K562 (cell line): ENCODE measurements around the gene AFF2. TPM values are rescaled to one million over a fixed set of nuclear protein-coding genes. Genes with fewer than 3 reads are reported as not detected.

ENCODE experiments used
- ATAC-seq: fragments of 200-7000 bp; cut with Tn5 transposase; 3 replicates; pipeline ENCODE4 v1.9.1; 2020; ENCODE audit warnings: moderate library complexity
- BruUV-seq: library from RNA; stranded (reverse); fragments of 400-500 nt; replicated peaks from 2 replicates; lab custom pipeline; 2021; lab: Mats Ljungman, UMichigan
- CTCF ChIA-PET: fragments of 300-600 bp; formaldehyde crosslinking; extraction: SDS; loops from one replicate; lab custom pipeline; 2021; ENCODE audit warnings: low intra/inter-chr PET ratio; lab: Yijun Ruan, JAX
- POLR2A ChIA-PET: fragments of 300-600, 350-650 bp; sonication (Branson Sonifier 250); formaldehyde crosslinking; extraction: SDS; loops from one replicate; lab custom pipeline; 2021; ENCODE audit warnings: antibody characterized with exemption, inconsistent platforms; lab: Yijun Ruan, JAX
- DNase-seq, 4 experiments: peaks; one replicate each; pipeline versions ENCODE4 v3.0.0 to v3.0.0-alpha.2; 2011 to 2018; ENCODE audit warnings: low spot score in 3 of 4, mixed read lengths in 3 of 4; ENCODE audit errors: extremely low read depth in 1 of 4
- FAIRE-seq: peaks from 2 replicates; lab custom pipeline; 2011; peaks lifted over from hg19 to GRCh38; lab: Jason Lieb, UNC
- H2AFZ ChIP-seq: 2 replicates; pipeline ENCODE4 v1.6.0; 2011; ENCODE audit warnings: low read depth, low read length, control low read depth, inconsistent platforms
- H3K27ac ChIP-seq: fragments of 200-600 bp; 3 replicates; pipeline ENCODE4 v1.8.0; 2011; ENCODE audit warnings: low read depth, mild to moderate bottlenecking, control low read depth, inconsistent platforms, low read length, moderate library complexity, mixed read lengths; ENCODE audit errors: extremely low read depth
- H3K27me3 ChIP-seq, 2 experiments: fragments of 300-600 bp in 1 of 2; 2 replicates in 1 of 2; 3 replicates in 1 of 2; pipeline versions ENCODE4 v1.6.0 to v1.8.0; 2011; ENCODE audit warnings: inconsistent platforms in 2 of 2, low read length in 2 of 2, mild to moderate bottlenecking in 1 of 2, mixed read lengths in 1 of 2, moderate library complexity in 1 of 2; ENCODE audit not compliant: control insufficient read depth in 2 of 2, insufficient read depth in 2 of 2
- H3K36me3 ChIP-seq: fragments of 300-600 bp; 3 replicates; pipeline ENCODE4 v1.8.0; 2011; ENCODE audit warnings: mild to moderate bottlenecking, low read length, inconsistent platforms; ENCODE audit not compliant: control insufficient read depth, insufficient read depth
- H3K4me1 ChIP-seq, 2 experiments: fragments of 200-600 bp in 1 of 2; replicated peaks in 1 of 2; 2 replicates in 1 of 2; 3 replicates in 1 of 2; pipeline versions ENCODE4 v1.5.1 to v1.8.0; 2011; ENCODE audit warnings: inconsistent platforms in 2 of 2, low read length in 2 of 2, mild to moderate bottlenecking in 1 of 2, mixed read lengths in 1 of 2, moderate library complexity in 1 of 2; ENCODE audit not compliant: control insufficient read depth in 2 of 2, insufficient read depth in 2 of 2
- H3K4me2 ChIP-seq: 2 replicates; pipeline ENCODE4 v1.6.1; 2011; ENCODE audit warnings: low read length, control low read depth, inconsistent platforms, mixed read lengths; ENCODE audit not compliant: insufficient read depth
- H3K4me3 ChIP-seq: fragments of 200-600 bp; sonication (generic), shearing (Covaris generic); 2 replicates; pipeline ENCODE4 v1.5.1; 2016; ENCODE audit warnings: control low read depth, inconsistent platforms
- H3K79me2 ChIP-seq: fragments of 200-600 bp; 3 replicates; pipeline ENCODE4 v1.8.0; 2011; ENCODE audit warnings: low read length, inconsistent platforms; ENCODE audit not compliant: control insufficient read depth, insufficient read depth
- H3K9ac ChIP-seq, 2 experiments: 2 replicates each; pipeline versions ENCODE4 v1.6.0 to v1.6.1; 2011; ENCODE audit warnings: low read depth in 2 of 2, low read length in 2 of 2, control low read depth in 1 of 2, inconsistent platforms in 1 of 2, mild to moderate bottlenecking in 1 of 2, mixed read lengths in 1 of 2; ENCODE audit not compliant: insufficient read depth in 1 of 2
- H3K9me1 ChIP-seq: one replicate; pipeline ENCODE4 v1.6.0; 2011; ENCODE audit warnings: inconsistent platforms, mild to moderate bottlenecking, low read length, moderate library complexity; ENCODE audit not compliant: control insufficient read depth, insufficient read depth
- H3K9me3 ChIP-seq: replicated peaks from 2 replicates; pipeline ENCODE4 v1.5.1; 2011; ENCODE audit warnings: low read depth, low read length, inconsistent platforms; ENCODE audit not compliant: control insufficient read depth, insufficient read depth
- H4K20me1 ChIP-seq: replicated peaks from 2 replicates; pipeline ENCODE4 v1.6.1; 2011; ENCODE audit warnings: low read length, inconsistent platforms, mixed read lengths; ENCODE audit not compliant: control insufficient read depth, insufficient read depth
- CEBPG ChIP-seq, 3 experiments: fragments of 200-800 bp in 1 of 3; sonication (Bioruptor generic) in 1 of 3; sonication (generic) in 1 of 3; formaldehyde crosslinking in 1 of 3; IDR thresholded peaks in 2 of 3; conservative IDR thresholded peaks in 1 of 3; 2 replicates each; pipeline versions ENCODE4 v1.6.1 to v1.8.0; 2016 to 2022; ENCODE audit warnings: missing compliant biosample characterization in 2 of 3, missing genetic modification characterization in 2 of 3, mild to moderate bottlenecking in 1 of 3, missing genetic modification reagents in 1 of 3
- HDAC8 ChIP-seq: fragments of 450-650 bp; IDR thresholded peaks from 2 replicates; pipeline ENCODE4 v1.6.1; 2016; ENCODE audit warnings: mild to moderate bottlenecking, missing genetic modification characterization, moderate library complexity, missing compliant biosample characterization
- HIVEP1 ChIP-seq: fragments of 250-450 bp; sonication (Bioruptor Pico); IDR thresholded peaks from 2 replicates; pipeline ENCODE4 v1.4.0; 2020; ENCODE audit warnings: mild to moderate bottlenecking
- KDM5B ChIP-seq: fragments of 200-600 bp; sonication (generic); IDR thresholded peaks from 2 replicates; pipeline ENCODE4 v1.6.1; 2012; ENCODE audit warnings: low read depth, mild to moderate bottlenecking, moderate library complexity, low read length, control low read depth, inconsistent platforms; ENCODE audit not compliant: insufficient replicate concordance
- MYC ChIP-seq, 2 experiments: fragments of 250-450 bp in 1 of 2; sonication (Bioruptor Pico) in 1 of 2; IDR thresholded peaks; 2 replicates each; pipeline versions ENCODE4 v1.5.1 to v1.6.1; 2012 to 2021; ENCODE audit warnings: low read depth in 2 of 2, borderline replicate concordance in 1 of 2, improper control_type of control experiment in 1 of 2, low read length in 1 of 2, mild to moderate bottlenecking in 1 of 2, moderate library complexity in 1 of 2
- PHF21A ChIP-seq: fragments of 450-650 bp; IDR thresholded peaks from 2 replicates; pipeline ENCODE4 v1.6.1; 2017; ENCODE audit warnings: low read depth, borderline replicate concordance
- SAFB ChIP-seq: fragments of 200-400 bp; formaldehyde crosslinking; IDR thresholded peaks from 2 replicates; pipeline ENCODE4 v1.6.1; 2017; ENCODE audit warnings: low read depth, low read length, borderline replicate concordance
- TAL1 ChIP-seq: fragments of 450-650 bp; IDR thresholded peaks from 2 replicates; pipeline ENCODE4 v1.6.1; 2016; ENCODE audit warnings: mild to moderate bottlenecking
- ZNF124 ChIP-seq: sonication (generic); formaldehyde crosslinking; IDR thresholded peaks from 2 replicates; pipeline ENCODE4 v1.8.1; 2022; ENCODE audit warnings: missing genetic modification reagents
- ZNF764 ChIP-seq: fragments of 250-450 bp; sonication (Bioruptor Pico); IDR thresholded peaks from 2 replicates; pipeline ENCODE4 v1.4.0; 2020; ENCODE audit warnings: low read depth, mild to moderate bottlenecking, moderate library complexity
- ZNF79 ChIP-seq: fragments of 250-450 bp; sonication (Bioruptor Pico); IDR thresholded peaks from 2 replicates; pipeline ENCODE4 v1.4.0; 2020; ENCODE audit warnings: low read depth, mild to moderate bottlenecking, moderate library complexity
- WGBS: fragments of 100-300 bp; shearing (Covaris generic); methylation state at CpG from one replicate; pipeline ENCODE4 v1.1.6; 2016; ENCODE audit warnings: low coverage, mixed read lengths; ENCODE audit not compliant: insufficient coverage; ENCODE audit errors: missing lambda C conversion rate; 5-methylcytosine and 5-hydroxymethylcytosine counted together
- in situ Hi-C: fragments of 300-500 bp; cut with MboI; formaldehyde crosslinking; loops from 4 replicates; pipeline ENCODE4 v1.15.0; 2018; ENCODE audit warnings: inconsistent platforms, mixed read lengths
- intact Hi-C: fragments of 100-400 bp; cut with micrococcal nuclease; formaldehyde crosslinking; loops from 2 replicates; pipeline ENCODE4 v1.14.2; 2022
- polyA plus RNA-seq, 8 experiments: library from polyadenylated mRNA; depleted of rRNA in 4 of 8; stranded (reverse) in 5 of 8; unstranded in 3 of 8; fragments of >200 nt; fragmentation: Nextera tagmentation in 2 of 8; fragmentation: Illumina TruSeq in 1 of 8; extraction: Ambion mirVana in 2 of 8; extraction: Trizol in 1 of 8; gene quantifications; 2 replicates each; pipeline versions ENCODE4 v1.2.1 to v1.2.3, GENCODE V29; 2011 to 2014; ENCODE audit warnings: inconsistent platforms in 1 of 8, missing spikeins in 1 of 8
- total RNA-seq, 7 experiments: library from RNA; depleted of rRNA in 6 of 7; stranded (reverse); fragments of >200 nt in 6 of 7; fragmentation: Illumina TruSeq in 2 of 7; extraction: Trizol in 2 of 7; gene quantifications; 2 replicates each; pipeline versions ENCODE4 v1.2.1 to v1.2.3, GENCODE V29; 2011 to 2021; ENCODE audit warnings: low replicate concordance in 1 of 7
- TF ChIP-seq, protein P1 (sequence below): fragments of 450-650 bp; IDR thresholded peaks from 2 replicates; pipeline ENCODE4 v1.6.1; 2016; ENCODE audit warnings: borderline replicate concordance
- TF ChIP-seq, protein P2 (sequence below): sonication (generic); formaldehyde crosslinking; IDR thresholded peaks from 2 replicates; pipeline ENCODE4 v1.8.0; 2022; ENCODE audit warnings: missing genetic modification reagents, mild to moderate bottlenecking, borderline replicate concordance

The AFF2 gene
- total and polyA plus RNA-seq, 9 of the 15 experiments (the other 6 are each of a cell fraction or from before 2014, with no cell fraction given): 0.01 to 0.20 (median 0.07) TPM

DNA sequence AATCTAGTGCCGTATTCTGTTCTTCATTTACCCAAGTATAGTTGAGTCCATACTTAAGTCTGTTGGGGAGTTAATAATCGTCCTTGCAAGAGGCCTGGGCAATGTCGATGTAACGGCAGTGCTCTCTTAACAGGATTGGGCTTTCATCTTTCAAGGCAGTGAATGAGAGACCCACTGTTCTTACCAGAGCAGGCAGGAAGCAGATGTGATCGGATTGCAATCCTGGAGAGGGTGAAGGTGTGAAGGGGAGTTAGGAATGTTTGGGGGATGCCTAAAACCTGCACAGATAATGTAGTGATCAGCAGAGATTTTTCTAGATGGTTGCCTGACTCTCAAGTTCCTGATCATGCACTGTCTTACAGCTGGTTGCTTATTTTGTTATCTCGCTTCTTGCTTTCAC is 308.4 kb downstream of the AFF2 start:
- H3K4me1 ChIP-seq: no peaks in the 10 kb centered on the region
- H3K36me3 ChIP-seq: no peaks in the 10 kb centered on the region
- no peak overlapping the region for H3K4me3 ChIP-seq
- H3K9me3 ChIP-seq: no peaks in the 10 kb centered on the region
- no peaks in the 10 kb centered on the region for H3K79me2 ChIP-seq
- BruUV-seq: no TSS peak
- 0% methylated on average over 6 of the region's 6 CpGs for WGBS
- ChIA-PET CTCF (no interaction called here), POLR2A (no interaction called here)
- H3K9ac ChIP-seq: no peak overlapping the region
- no peak for ATAC-seq
- H3K27me3 ChIP-seq: no peaks in the 10 kb centered on the region
- in situ Hi-C loops: no loop called here
- intact Hi-C loops: no loop called here
- no peak overlapping the region for H2AFZ ChIP-seq
- no peaks in the 10 kb centered on the region for H4K20me1 ChIP-seq
- no peak overlapping the region for H3K4me2 ChIP-seq
- H3K27ac ChIP-seq: no peak overlapping the region
- no peak for FAIRE-seq
- TF ChIP-seq KDM5B (no peak), TAL1 (no peak), MYC (IDR thresholded peaks at IDR 0.05; ENCODE audit: low read depth, low read length) (no peak), MYC (CRISPR knock-in tag; IDR thresholded peaks at IDR 0.05; ENCODE audit: borderline replicate concordance, low read depth) (no peak), SAFB (no peak)
- TF ChIP-seq, all 486 proteins: peak for 0
- no peak for DNase-seq
- H3K9me1 ChIP-seq: no peaks in the 10 kb centered on the region

DNA sequence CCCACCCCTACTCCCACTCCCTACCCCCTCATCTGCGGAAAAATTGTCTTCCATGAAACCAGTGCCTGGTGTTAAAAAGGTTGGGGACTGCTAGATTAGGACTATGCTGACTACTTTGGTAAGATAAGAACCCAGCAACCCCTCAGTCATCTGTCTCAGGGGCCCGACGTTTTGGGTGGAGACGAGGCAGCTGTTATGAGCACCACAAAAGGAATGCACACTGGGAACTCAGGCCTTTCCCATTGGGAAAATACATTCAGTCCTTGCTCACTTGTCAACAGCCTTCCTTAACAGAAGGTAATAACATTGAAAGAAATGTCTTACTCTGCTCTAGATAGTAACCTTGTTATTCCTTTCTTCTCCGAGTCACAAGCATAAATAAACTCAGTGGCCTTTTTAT is 310.8 kb downstream of the AFF2 start:
- ChIA-PET CTCF (no interaction called here), POLR2A (no interaction called here)
- Histone ChIP-seq H3K9ac (no peak overlapping the region), H3K4me2 (no peak overlapping the region), H3K9me1 (no peaks in the 10 kb centered on the region), H4K20me1 (no peaks in the 10 kb centered on the region), H3K36me3 (no peaks in the 10 kb centered on the region), H3K27me3 (no peaks in the 10 kb centered on the region), H3K79me2 (no peaks in the 10 kb centered on the region), H3K4me3 (no peak overlapping the region), H3K27ac (no peak overlapping the region), H3K4me1 (no peaks in the 10 kb centered on the region), H3K9me3 (no peaks in the 10 kb centered on the region), H2AFZ (no peak overlapping the region)
- ATAC-seq (no peak), DNase-seq (no peak), FAIRE-seq (no peak)
- no TSS peak for BruUV-seq
- intact Hi-C loops (no loop called here), in situ Hi-C loops (no loop called here)
- 0% methylated on average over 4 of the region's 5 CpGs for WGBS
- TF ChIP-seq TAL1: no peak
- TF ChIP-seq ZNF79: no peak
- TF ChIP-seq, protein P1, sequence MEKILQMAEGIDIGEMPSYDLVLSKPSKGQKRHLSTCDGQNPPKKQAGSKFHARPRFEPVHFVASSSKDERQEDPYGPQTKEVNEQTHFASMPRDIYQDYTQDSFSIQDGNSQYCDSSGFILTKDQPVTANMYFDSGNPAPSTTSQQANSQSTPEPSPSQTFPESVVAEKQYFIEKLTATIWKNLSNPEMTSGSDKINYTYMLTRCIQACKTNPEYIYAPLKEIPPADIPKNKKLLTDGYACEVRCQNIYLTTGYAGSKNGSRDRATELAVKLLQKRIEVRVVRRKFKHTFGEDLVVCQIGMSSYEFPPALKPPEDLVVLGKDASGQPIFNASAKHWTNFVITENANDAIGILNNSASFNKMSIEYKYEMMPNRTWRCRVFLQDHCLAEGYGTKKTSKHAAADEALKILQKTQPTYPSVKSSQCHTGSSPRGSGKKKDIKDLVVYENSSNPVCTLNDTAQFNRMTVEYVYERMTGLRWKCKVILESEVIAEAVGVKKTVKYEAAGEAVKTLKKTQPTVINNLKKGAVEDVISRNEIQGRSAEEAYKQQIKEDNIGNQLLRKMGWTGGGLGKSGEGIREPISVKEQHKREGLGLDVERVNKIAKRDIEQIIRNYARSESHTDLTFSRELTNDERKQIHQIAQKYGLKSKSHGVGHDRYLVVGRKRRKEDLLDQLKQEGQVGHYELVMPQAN: no peak
- TF ChIP-seq HDAC8 (tag): no peak
- no peak for TF ChIP-seq PHF21A
- no peak for TF ChIP-seq CEBPG (CRISPR knock-in tag; IDR thresholded peaks at IDR 0.05)
- TF ChIP-seq CEBPG (tag; conservative IDR thresholded peaks at IDR 0.05 in 1 of 2, IDR thresholded peaks at IDR 0.05 in 1 of 2): no peak
- TF ChIP-seq, protein P2, sequence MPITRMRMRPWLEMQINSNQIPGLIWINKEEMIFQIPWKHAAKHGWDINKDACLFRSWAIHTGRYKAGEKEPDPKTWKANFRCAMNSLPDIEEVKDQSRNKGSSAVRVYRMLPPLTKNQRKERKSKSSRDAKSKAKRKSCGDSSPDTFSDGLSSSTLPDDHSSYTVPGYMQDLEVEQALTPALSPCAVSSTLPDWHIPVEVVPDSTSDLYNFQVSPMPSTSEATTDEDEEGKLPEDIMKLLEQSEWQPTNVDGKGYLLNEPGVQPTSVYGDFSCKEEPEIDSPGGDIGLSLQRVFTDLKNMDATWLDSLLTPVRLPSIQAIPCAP (CRISPR knock-in tag): no peak
- no peak for TF ChIP-seq ZNF124
- no peak for TF ChIP-seq ZNF764 (CRISPR knock-in tag)
- TF ChIP-seq HIVEP1 (CRISPR knock-in tag): no peak
